Measurements from ENCODE around the gene SPTA1. TPM values are rescaled to one million over a fixed set of nuclear protein-coding genes. Genes with fewer than 3 reads are reported as not detected.

The SPTA1 gene
- total RNA-seq, 1 donor from 2014 or later: 1.4 TPM

GRCh38 chr1:158685085-158685484 is 1.4 kb downstream of the SPTA1 start:
- TF ChIP-seq, protein P1, sequence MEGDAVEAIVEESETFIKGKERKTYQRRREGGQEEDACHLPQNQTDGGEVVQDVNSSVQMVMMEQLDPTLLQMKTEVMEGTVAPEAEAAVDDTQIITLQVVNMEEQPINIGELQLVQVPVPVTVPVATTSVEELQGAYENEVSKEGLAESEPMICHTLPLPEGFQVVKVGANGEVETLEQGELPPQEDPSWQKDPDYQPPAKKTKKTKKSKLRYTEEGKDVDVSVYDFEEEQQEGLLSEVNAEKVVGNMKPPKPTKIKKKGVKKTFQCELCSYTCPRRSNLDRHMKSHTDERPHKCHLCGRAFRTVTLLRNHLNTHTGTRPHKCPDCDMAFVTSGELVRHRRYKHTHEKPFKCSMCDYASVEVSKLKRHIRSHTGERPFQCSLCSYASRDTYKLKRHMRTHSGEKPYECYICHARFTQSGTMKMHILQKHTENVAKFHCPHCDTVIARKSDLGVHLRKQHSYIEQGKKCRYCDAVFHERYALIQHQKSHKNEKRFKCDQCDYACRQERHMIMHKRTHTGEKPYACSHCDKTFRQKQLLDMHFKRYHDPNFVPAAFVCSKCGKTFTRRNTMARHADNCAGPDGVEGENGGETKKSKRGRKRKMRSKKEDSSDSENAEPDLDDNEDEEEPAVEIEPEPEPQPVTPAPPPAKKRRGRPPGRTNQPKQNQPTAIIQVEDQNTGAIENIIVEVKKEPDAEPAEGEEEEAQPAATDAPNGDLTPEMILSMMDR (IDR thresholded peaks at IDR 0.05; ENCODE audit: unreplicated experiment): no peak
- Mint-ChIP-seq H3K9me3 (no peaks in the 10 kb centered on the region), H3K27me3 (ENCODE audit: low read depth) (peaks cover 12% of the 10 kb centered on the region), H3K4me1 (no peaks in the 10 kb centered on the region), H3K36me3 (no peaks in the 10 kb centered on the region), H3K4me3 (no peak overlapping the region), H3K27ac (no peak overlapping the region)
- DNase-seq (ENCODE audit: low spot score in 2 of 2, unreplicated experiment in 2 of 2): no peak

DNA sequence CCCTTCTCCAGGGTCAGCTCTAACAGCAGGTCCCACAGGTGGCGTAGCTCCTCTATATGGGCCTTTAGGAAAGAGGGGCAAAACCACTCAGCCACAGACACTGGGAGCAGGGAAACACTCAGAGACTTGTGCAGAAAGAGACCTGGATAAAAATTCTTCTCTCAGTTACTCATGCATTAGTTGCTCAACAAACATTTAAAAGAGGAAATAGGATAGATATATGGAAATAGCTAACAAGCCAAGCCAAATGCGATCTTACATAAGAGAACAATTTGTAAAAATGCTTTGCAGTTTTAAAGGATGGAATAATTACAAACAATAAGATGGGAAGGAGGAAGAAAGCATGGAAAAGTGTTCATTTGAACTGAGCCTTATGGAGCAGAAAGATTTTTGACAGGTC is 4.9 kb downstream of the SPTA1 start:
- TF ChIP-seq, protein P1 (IDR thresholded peaks at IDR 0.05; ENCODE audit: unreplicated experiment): no peak
- no peaks in the 10 kb centered on the region for H3K36me3 Mint-ChIP-seq
- H3K4me3 Mint-ChIP-seq: no peak overlapping the region
- peaks cover 16% of the 10 kb centered on the region for H3K27me3 Mint-ChIP-seq (ENCODE audit: low read depth)
- no peaks in the 10 kb centered on the region for H3K9me3 Mint-ChIP-seq
- no peak for DNase-seq (ENCODE audit: low spot score in 2 of 2, unreplicated experiment in 2 of 2)
- no peaks in the 10 kb centered on the region for H3K4me1 Mint-ChIP-seq
- H3K27ac Mint-ChIP-seq: no peak overlapping the region

- H3K27ac Mint-ChIP-seq: no peak overlapping the region
- TF ChIP-seq, protein P1 (IDR thresholded peaks at IDR 0.05; ENCODE audit: unreplicated experiment): no peak
- no peaks in the 10 kb centered on the region for H3K4me1 Mint-ChIP-seq
- peaks cover 16% of the 10 kb centered on the region for H3K27me3 Mint-ChIP-seq (ENCODE audit: low read depth)
- no peak for DNase-seq (ENCODE audit: low spot score in 2 of 2, unreplicated experiment in 2 of 2)
- H3K9me3 Mint-ChIP-seq: no peaks in the 10 kb centered on the region
- no peaks in the 10 kb centered on the region for H3K36me3 Mint-ChIP-seq
- H3K4me3 Mint-ChIP-seq: no peak overlapping the region
Observed at GRCh38 chr1:158679289-158679688, 7.2 kb downstream of the SPTA1 start.

DNA sequence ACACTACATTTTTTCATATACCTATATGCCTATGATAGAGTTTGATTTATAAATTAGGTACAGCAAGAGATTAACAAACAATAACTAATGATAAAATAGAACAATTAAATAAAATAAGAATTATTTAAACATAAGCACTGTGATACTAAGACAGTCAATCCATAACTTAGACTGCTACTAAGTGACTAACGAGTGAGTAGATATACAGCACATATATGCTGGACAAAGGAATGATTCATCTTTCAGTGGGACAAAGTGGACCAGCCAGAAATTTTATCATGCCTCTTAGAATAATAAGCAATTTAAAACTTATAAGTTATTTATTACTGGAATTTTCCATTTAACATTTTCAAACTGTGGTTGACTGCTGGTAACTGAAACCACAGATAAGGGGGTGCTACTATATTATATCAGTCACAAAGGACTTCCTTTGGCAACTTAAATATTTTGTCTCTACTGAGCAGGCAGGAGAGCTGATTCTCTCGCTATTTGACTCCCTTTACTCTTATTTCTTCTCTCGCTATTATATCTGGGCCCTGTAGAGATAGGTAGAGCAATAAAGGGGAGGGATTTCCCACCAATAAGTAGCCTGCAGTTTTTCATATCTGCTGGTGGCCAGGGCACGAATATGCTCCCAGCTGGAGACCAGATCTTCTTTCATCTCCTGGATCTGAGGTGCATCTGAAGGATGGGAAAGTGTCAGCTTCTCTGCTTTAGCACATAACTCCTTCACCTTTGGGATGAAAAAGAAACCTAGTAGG is 10.8 kb downstream of the SPTA1 start:
- peaks cover 8% of the 10 kb centered on the region for H3K27me3 Mint-ChIP-seq (ENCODE audit: low read depth)
- TF ChIP-seq, protein P1 (IDR thresholded peaks at IDR 0.05; ENCODE audit: unreplicated experiment): no peak
- no peak for DNase-seq (ENCODE audit: low spot score in 2 of 2, unreplicated experiment in 2 of 2)
- no peak overlapping the region for H3K4me3 Mint-ChIP-seq
- no peaks in the 10 kb centered on the region for H3K4me1 Mint-ChIP-seq
- no peaks in the 10 kb centered on the region for H3K36me3 Mint-ChIP-seq
- no peak overlapping the region for H3K27ac Mint-ChIP-seq
- H3K9me3 Mint-ChIP-seq: no peaks in the 10 kb centered on the region

DNA sequence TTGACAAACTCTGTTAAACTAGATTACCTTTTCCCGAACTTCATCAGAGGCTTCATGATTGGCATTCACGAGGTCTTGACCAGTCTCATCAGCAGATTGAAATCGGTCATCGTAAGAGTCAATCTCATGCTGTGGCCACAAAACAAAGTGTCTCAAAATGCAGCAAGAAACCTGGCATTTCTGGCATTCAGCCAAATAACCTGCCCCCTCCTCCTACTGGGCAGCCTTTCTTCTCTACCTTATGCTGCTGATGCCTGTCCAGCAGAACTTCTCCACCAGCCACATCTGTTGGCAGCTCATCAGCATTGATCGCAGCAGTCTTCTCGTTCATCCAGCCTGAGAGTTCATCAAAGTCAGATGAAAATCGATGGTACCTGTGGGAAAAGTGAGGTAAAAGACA is 12.2 kb downstream of the SPTA1 start:
- Mint-ChIP-seq H3K4me1 (no peaks in the 10 kb centered on the region), H3K9me3 (no peaks in the 10 kb centered on the region), H3K36me3 (no peaks in the 10 kb centered on the region), H3K27ac (no peak overlapping the region), H3K4me3 (no peak overlapping the region), H3K27me3 (ENCODE audit: low read depth) (peaks cover 5% of the 10 kb centered on the region)
- DNase-seq (ENCODE audit: low spot score in 2 of 2, unreplicated experiment in 2 of 2): no peak
- TF ChIP-seq, protein P1 (IDR thresholded peaks at IDR 0.05; ENCODE audit: unreplicated experiment): no peak
